GM10266 (cell line): Measurements from ENCODE around the gene C16orf54.
A peak's percentile ranks its signal among the peaks of the same experiment; 100 is the strongest.
"Not testable (repeated sequence)": the region's sequence is repeated elsewhere in the genome, so short reads cannot be mapped to it uniquely, and the experiment has no call there.

Source experiments
- DNase-seq: peaks from one replicate; pipeline ENCODE4 v3.0.0; 2012; ENCODE audit errors: extremely low spot score
- TF ChIP-seq, protein P1 (sequence below): IDR thresholded peaks from 2 replicates; pipeline ENCODE4 v1.5.1; 2012; ENCODE audit warnings: mild to moderate bottlenecking, low read depth; ENCODE audit not compliant: control insufficient read depth, insufficient read depth; ENCODE audit errors: missing control alignments

C16orf54 gene, protein sequence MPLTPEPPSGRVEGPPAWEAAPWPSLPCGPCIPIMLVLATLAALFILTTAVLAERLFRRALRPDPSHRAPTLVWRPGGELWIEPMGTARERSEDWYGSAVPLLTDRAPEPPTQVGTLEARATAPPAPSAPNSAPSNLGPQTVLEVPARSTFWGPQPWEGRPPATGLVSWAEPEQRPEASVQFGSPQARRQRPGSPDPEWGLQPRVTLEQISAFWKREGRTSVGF

DNA sequence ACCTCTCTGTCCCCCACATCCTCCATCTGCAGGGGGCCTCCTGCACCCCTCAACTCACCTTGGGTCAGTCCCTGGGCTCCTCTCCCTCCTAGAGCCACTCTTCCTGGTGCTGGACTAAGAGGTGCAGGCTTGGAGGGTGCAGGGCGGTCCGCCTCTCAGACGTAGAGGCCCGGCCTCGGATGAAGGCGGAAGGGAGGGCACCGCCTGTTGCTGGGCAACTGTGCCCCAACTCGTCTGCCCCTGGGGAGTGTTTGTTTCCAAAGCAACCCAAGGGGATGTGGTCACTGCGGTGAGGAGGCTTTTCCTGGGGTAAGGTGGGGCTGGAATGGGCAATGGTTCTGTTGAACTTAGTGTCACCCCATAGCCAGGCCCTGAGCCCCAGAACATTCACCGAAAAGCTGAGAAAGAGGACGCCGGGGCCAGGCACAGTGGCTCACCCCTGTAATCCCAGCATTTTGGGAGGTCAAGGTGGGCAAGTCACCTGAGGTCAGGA lies at the start of gene C16orf54:
Gene C16orf54, minus strand, starts transcription at position 138 of the 493 bp plus-strand sequence. CDS start 1,039 bp downstream, outside the sequence.
- TF ChIP-seq, protein P1, sequence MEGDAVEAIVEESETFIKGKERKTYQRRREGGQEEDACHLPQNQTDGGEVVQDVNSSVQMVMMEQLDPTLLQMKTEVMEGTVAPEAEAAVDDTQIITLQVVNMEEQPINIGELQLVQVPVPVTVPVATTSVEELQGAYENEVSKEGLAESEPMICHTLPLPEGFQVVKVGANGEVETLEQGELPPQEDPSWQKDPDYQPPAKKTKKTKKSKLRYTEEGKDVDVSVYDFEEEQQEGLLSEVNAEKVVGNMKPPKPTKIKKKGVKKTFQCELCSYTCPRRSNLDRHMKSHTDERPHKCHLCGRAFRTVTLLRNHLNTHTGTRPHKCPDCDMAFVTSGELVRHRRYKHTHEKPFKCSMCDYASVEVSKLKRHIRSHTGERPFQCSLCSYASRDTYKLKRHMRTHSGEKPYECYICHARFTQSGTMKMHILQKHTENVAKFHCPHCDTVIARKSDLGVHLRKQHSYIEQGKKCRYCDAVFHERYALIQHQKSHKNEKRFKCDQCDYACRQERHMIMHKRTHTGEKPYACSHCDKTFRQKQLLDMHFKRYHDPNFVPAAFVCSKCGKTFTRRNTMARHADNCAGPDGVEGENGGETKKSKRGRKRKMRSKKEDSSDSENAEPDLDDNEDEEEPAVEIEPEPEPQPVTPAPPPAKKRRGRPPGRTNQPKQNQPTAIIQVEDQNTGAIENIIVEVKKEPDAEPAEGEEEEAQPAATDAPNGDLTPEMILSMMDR, result no peak
- peak; percentile 77 for DNase-seq

DNA sequence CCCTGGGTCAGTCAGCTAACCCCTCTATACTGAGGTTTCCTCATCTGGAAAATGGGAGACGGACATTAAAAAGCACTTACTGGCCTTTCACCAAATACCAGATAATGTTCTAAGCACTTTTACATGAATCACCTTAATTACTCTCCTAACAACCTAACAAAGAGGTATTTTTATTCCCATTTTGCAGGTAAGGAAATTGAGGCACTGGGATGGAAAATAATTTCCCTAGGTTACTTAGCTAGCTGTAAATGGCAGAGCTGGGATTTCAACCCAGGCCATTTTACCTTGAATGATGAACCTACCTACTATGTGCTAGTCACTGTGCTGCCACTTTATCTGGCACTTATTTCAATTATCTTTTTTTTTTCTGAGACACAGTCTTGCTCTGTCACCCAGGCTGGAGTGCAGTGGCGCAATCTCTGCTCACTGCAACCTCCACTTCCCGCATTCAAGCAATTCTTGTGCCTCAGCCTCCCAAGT lies 48.5 kb upstream of the C16orf54 start:
- TF ChIP-seq, protein P1, result no peak
- DNase-seq, result no peak

DNA sequence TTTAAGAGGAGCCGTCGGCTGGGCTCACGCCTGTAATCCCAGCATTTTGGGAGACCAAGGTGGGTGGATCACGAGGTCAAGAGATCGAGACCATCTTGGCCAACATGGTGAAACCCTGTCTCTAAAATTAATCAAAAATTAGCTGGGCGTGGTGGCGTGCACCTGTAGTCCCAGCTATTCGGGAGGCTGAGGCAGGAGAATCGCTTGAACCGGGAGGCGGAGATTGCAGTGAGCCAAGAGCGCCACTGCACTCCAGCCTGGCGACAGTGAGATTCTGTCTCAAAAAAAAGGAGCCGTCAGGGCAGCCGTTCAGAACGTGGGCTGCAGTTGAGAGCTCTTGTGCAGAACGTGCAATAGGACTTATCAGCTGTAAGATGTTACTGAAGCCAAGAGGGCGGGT lies 47.4 kb upstream of the C16orf54 start:
- not testable (repeated sequence) for DNase-seq

DNA sequence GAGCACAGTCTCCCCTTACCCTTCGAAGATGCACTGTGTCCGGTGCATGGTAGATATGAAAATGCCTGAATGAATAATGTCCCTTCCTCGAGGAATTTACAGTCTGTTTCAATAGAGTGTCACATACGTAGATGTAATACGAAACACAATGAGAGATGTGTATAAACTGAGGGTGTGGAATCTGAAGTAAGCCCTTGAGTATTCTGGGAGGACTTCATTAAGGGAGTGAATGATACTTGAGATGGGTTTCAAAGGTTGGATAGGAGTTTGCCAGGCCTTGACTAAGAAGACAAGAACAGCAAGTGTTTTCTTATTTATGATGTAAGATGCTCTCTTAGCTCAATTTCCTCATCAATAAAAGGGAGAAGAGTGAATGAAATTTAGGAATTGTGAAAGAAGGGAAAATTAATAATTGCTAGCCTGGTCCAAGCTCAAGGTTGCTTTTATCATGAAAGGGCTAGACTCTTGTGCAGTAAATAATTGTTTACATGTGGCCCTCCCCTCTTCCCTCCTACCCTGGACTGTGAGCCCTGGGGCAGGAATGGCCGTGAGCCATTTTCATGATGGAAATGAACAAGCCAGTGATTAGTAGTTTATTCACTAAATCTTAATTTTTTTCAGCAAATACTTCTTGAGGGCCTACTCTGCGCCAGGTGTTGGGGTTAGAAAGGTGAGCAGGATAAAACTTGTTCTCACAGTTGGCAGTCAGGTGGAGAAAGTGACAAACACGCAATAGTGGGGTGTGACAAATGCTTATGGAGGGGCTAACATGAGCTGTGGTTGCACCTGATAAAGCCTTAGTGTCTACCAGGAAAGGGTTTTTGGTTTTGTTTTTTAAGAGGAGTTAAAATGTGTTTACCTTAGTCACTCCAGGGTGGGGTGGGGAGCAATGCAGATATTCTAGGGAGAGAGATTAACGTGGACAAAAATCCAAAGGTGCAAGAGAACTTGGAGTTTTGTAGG lies 46.3 kb upstream of the C16orf54 start:
- TF ChIP-seq, protein P1, result no peak
- no peak for DNase-seq

DNA sequence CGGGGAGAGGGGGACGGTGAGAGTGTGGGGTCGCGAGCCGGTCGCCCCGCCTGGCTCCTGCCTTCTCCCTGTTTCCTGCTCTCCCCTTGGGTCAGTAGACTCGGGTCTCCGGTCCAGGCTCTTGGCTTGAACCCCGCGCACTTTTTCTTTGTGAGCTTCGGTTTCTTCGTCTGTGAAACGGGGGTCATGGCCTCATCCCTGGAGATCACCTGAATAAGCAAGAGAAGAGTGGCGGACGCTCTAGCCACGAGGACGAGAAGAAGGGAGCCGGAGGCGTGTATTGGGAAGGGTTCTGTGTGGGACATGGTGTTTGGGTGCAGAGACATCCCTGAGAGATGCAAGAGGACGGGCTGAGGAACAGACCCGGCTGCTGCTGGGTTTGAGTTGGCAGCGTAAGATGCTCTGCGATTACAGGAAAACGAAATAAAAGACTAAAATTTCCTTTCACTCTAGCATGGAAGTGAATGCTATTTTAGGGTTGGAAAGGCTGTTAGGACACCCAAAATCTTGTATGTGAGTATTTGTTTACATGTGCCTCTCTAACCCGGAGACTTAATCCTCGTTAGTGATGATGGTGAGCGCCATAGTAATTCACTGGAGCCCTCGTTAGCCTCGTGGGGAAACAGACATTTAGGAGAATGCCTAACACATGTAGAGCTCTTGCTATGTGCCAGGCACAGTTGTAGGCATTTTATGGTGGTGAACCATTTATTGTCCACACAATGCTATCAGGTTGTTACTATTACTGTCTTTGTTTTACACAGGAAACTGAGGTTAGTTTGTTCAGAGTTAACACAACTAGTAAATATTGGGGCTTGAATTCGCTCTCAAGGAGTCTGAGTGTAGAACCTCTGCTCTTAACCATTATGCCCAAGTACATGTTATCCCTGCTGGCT lies 45.4 kb upstream of the C16orf54 start:
- TF ChIP-seq, protein P1, result no peak
- no peak for DNase-seq

DNA sequence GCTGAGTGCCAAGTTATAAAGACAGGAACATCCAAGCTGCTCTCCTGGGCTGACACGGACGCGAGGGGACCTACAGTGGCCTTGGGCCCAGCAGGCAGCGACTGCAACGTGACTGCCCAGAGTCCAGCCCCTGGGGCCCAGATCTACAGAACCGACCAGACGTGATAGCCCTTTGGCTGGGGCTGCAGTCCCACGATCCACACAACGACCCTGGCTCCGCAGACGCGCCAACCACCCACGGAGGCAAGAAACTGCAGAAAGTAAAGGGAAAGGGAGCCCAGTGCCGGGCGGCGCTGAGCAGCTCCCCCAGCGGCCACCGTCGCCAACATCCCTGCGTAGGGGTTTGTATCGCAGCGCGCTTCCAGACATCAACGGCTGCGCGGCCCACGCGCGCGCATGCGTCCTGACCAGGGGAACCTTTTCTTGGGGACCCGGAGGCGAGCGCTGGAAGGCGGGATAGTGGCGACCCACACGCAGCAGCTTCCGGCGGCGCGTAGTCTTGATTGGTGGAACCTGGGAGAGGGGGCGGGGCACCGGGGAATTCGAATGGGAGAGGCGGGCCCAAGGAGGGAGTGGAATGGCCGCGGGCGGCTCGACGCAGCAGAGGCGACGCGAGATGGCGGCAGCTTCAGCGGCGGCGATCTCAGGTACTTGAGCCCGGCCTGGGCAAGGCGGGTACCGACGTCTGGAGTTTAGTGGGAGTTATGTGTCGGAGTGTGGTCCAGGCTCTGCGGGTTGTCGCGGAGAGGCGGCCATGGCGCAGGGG lies 44.6 kb upstream of the C16orf54 start, which contains the start of gene KIF22:
Gene KIF22, plus strand, starts transcription at position 569 of the 766 bp plus-strand sequence. Its CDS starts 9 bp downstream, at position 578.
- DNase-seq, result peak; percentile 96
- TF ChIP-seq, protein P1, result peak; percentile 84
